A673 (cell line): ENCODE data around the gene TSPAN14. TPM values are rescaled to one million over a fixed set of nuclear protein-coding genes. Genes with fewer than 3 reads are reported as not detected.

Source experiments
- BruUV-seq: library from RNA; stranded (reverse); fragments of 400-500 nt; replicated peaks from 2 replicates; lab custom pipeline; 2021; lab: Mats Ljungman, UMichigan
- CTCF ChIA-PET: fragments of 300-600 bp; sonication (Branson Sonifier 250); formaldehyde crosslinking; loops from one replicate; lab custom pipeline; 2022; ENCODE audit warnings: antibody characterized with exemption; lab: Charles Lee
- POLR2A ChIA-PET: fragments of 300-600 bp; sonication (Branson Sonifier 250); formaldehyde crosslinking; loops from one replicate; lab custom pipeline; 2022; ENCODE audit warnings: antibody characterized with exemption; ENCODE audit not compliant: low non-redundant PET; lab: Charles Lee
- DNase-seq: peaks from one replicate; pipeline ENCODE4 v3.0.0-alpha.2; 2015; ENCODE audit warnings: low spot score
- H3K27ac ChIP-seq: fragments of 200-600 bp; sonication (generic); 2 replicates; pipeline ENCODE4 v1.5.1; 2016; ENCODE audit warnings: mixed run types, low read depth, mild to moderate bottlenecking, mixed read lengths, antibody characterized with exemption, low read length; ENCODE audit not compliant: poor library complexity, severe bottlenecking
- H3K27me3 ChIP-seq: fragments of 200-600 bp; sonication (generic); replicated peaks from 2 replicates; pipeline ENCODE4 v1.6.1; 2017; ENCODE audit warnings: mixed run types, low read depth, mild to moderate bottlenecking, mixed read lengths, antibody characterized with exemption, low read length; ENCODE audit not compliant: insufficient read depth, poor library complexity
- H3K36me3 ChIP-seq: fragments of 200-600 bp; sonication (generic); 2 replicates; pipeline ENCODE4 v1.6.1; 2016; ENCODE audit warnings: mixed run types, mild to moderate bottlenecking, mixed read lengths, antibody characterized with exemption, low read length; ENCODE audit not compliant: insufficient read depth, poor library complexity, severe bottlenecking
- H3K4me1 ChIP-seq: fragments of 200-600 bp; sonication (generic); 2 replicates; pipeline ENCODE4 v1.6.1; 2017; ENCODE audit warnings: mixed run types, mild to moderate bottlenecking, mixed read lengths, antibody characterized with exemption, low read length; ENCODE audit not compliant: insufficient read depth, poor library complexity, severe bottlenecking
- H3K4me3 ChIP-seq: fragments of 200-600 bp; sonication (generic); 2 replicates; pipeline ENCODE4 v1.5.1; 2016; ENCODE audit warnings: low read depth, mixed run types, mild to moderate bottlenecking, mixed read lengths, low read length; ENCODE audit not compliant: poor library complexity, severe bottlenecking
- H3K9me3 ChIP-seq: fragments of 200-600 bp; sonication (generic); 2 replicates; pipeline ENCODE4 v1.6.1; 2016; ENCODE audit warnings: mixed run types, low read depth, mild to moderate bottlenecking, mixed read lengths, antibody characterized with exemption, low read length; ENCODE audit not compliant: poor library complexity, severe bottlenecking
- EZH2 ChIP-seq: fragments of 200-600 bp; sonication (generic); IDR thresholded peaks from 2 replicates; pipeline ENCODE4 v1.6.1; 2017; ENCODE audit warnings: borderline replicate concordance, low read depth, mild to moderate bottlenecking, mixed read lengths, antibody characterized with exemption, low read length; ENCODE audit not compliant: poor library complexity, severe bottlenecking
- intact Hi-C: fragments of 100-400 bp; cut with micrococcal nuclease; formaldehyde crosslinking; loops from one replicate; pipeline ENCODE4 v1.10.0; 2022; ENCODE audit not compliant: unreplicated experiment
- total RNA-seq: library from RNA; stranded (reverse); gene quantifications from 2 replicates; pipeline ENCODE4 v1.2.3, GENCODE V29; 2021
- TF ChIP-seq, protein P1 (sequence below): fragments of 300-800, 200-600 bp; sonication (generic); conservative IDR thresholded peaks from 2 replicates; pipeline ENCODE4 v1.5.1; 2017; ENCODE audit warnings: low read depth, mild to moderate bottlenecking, antibody characterized with exemption, low read length, moderate library complexity, mixed read lengths

Gene TSPAN14
- total RNA-seq, 1 experiment from 2014 or later, result 50.4 TPM

DNA sequence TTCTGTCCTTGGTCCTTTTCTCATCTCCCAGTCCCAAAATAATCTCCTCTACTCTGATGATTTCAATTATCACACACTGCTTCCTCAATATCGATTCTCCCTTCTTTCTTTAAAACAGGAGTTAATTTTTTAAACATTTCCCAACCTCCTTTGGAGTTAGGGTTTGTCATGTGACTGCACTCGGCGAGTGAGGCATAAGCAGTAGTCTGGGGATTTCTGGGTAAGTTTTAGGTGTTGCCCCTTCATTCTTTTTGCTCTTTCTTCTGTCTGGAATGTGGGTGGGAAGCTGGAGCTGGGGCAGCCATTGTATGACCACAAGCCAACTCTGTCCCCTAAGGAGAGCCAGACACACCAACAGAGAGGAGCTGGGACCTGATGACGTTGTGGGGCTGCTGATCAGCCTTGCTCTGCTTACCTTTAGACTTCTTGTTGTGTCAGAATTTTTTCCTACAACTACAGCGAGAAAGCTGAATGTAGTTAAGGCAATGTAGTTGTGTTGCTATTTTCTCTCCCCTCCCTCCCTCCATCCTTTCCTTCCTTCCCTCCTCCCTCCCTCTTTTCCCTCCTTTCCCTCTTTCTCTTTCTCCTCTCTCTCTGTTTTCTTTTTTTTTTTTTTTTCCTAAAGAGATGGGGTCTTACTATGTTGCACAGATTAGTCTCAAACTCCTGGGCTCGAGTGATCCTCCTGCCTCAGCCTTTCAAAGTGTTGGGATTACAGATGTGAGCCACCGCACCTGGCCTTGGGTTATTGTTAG lies 6.5 kb upstream of the TSPAN14 start:
- peaks cover 3% of the 10 kb centered on the region for H3K4me1 ChIP-seq
- BruUV-seq, result no TSS peak
- H3K9me3 ChIP-seq, result no peaks in the 10 kb centered on the region
- intact Hi-C loops, result loop anchor here (10.0 kb wide), 1 partner anchor 247 kb away; no protein-coding TSS in a partner anchor
- H3K4me3 ChIP-seq, result no peak overlapping the region
- ChIA-PET POLR2A (no interaction called here), CTCF (interaction anchor here (5.6 kb wide), 1 partner anchor 57 kb away, joined by 58 read pairs; no protein-coding TSS in a partner anchor)
- H3K36me3 ChIP-seq, result no peaks in the 10 kb centered on the region
- H3K27me3 ChIP-seq, result no peaks in the 10 kb centered on the region
- H3K27ac ChIP-seq, result no peak overlapping the region
- TF ChIP-seq, protein P1, sequence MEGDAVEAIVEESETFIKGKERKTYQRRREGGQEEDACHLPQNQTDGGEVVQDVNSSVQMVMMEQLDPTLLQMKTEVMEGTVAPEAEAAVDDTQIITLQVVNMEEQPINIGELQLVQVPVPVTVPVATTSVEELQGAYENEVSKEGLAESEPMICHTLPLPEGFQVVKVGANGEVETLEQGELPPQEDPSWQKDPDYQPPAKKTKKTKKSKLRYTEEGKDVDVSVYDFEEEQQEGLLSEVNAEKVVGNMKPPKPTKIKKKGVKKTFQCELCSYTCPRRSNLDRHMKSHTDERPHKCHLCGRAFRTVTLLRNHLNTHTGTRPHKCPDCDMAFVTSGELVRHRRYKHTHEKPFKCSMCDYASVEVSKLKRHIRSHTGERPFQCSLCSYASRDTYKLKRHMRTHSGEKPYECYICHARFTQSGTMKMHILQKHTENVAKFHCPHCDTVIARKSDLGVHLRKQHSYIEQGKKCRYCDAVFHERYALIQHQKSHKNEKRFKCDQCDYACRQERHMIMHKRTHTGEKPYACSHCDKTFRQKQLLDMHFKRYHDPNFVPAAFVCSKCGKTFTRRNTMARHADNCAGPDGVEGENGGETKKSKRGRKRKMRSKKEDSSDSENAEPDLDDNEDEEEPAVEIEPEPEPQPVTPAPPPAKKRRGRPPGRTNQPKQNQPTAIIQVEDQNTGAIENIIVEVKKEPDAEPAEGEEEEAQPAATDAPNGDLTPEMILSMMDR, result no peak
- TF ChIP-seq EZH2, result no peak
- DNase-seq, result no peak

DNA sequence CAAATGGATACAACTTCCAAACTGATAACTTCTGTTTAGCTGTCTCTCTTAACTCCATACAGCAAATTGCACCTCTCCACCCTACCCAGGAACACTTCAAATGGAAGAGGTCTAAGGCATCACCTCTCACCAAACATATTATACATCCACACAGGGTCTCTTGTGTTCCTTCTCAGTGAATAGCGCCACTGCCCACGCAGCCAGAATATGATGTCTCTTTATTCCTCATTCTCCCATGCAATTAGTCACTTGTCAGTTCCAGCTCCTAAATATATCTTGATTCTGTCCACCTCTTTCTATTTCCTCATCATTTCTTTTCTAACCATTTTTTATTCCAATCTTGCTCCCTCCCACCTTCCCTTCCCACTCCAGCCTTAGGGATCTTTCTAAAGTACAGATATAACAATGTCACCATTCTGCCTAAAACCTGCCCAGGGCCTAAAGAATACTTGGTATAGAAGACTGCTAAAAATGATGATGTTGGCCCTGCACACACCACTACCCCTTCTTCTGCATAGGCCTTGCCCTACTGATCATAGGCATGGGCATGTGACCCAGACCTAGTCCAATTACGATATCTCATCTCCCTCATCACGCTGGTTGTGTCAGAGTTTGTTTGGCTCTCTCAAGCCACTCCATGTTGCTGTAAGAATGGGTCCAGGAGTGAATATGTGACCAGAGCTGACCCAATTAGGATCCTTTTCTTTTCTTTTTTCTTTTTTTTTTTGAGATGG lies 5.7 kb upstream of the TSPAN14 start:
- intact Hi-C loops, result loop anchor here (10.0 kb wide), 1 partner anchor 246 kb away; no protein-coding TSS in a partner anchor
- Histone ChIP-seq H3K4me3 (no peak overlapping the region), H3K36me3 (no peaks in the 10 kb centered on the region), H3K4me1 (peaks cover 3% of the 10 kb centered on the region), H3K9me3 (no peaks in the 10 kb centered on the region), H3K27ac (no peak overlapping the region), H3K27me3 (no peaks in the 10 kb centered on the region)
- POLR2A ChIA-PET, result no interaction called here
- BruUV-seq, result no TSS peak
- no peak for TF ChIP-seq EZH2
- TF ChIP-seq, protein P1, result no peak
- CTCF ChIA-PET, result interaction anchor here (5.6 kb wide), 1 partner anchor 57 kb away, joined by 58 read pairs; no protein-coding TSS in a partner anchor
- no peak for DNase-seq

DNA sequence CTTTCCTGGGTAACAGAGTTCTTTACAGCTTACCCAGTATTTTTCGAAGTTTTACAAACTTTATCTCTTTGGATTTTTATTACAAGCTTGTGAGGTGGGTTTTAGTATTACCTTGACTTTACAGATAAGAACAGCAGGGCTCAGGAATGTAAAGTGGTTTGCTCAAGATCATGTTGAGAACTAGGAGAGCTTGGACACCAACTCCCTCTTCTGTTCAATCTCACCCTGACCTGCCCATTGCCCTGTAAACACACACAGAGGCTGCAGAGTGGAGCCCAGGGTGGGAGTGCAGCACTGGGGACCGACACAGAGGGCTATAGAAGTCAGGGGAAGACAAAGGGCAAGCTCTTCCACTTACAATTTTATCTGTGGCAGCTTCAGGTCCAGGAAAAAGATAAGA lies 4.6 kb upstream of the TSPAN14 start:
- H3K27me3 ChIP-seq, result no peaks in the 10 kb centered on the region
- BruUV-seq, result no TSS peak
- H3K36me3 ChIP-seq, result no peaks in the 10 kb centered on the region
- peaks cover 3% of the 10 kb centered on the region for H3K4me1 ChIP-seq
- no peaks in the 10 kb centered on the region for H3K9me3 ChIP-seq
- ChIA-PET CTCF (no interaction called here), POLR2A (no interaction called here)
- DNase-seq, result no peak
- intact Hi-C loops, result loop anchor here (10.0 kb wide), 1 partner anchor 245 kb away; no protein-coding TSS in a partner anchor
- TF ChIP-seq EZH2, result no peak
- TF ChIP-seq, protein P1, result no peak
- H3K4me3 ChIP-seq, result no peak overlapping the region
- no peak overlapping the region for H3K27ac ChIP-seq
